ENCODE results near the gene SDK1. TPM values are rescaled to one million over a fixed set of nuclear protein-coding genes. Genes with fewer than 3 reads are reported as not detected.

Gene SDK1
- total RNA-seq, 1 donor from 2014 or later, result 10.9 TPM

DNA sequence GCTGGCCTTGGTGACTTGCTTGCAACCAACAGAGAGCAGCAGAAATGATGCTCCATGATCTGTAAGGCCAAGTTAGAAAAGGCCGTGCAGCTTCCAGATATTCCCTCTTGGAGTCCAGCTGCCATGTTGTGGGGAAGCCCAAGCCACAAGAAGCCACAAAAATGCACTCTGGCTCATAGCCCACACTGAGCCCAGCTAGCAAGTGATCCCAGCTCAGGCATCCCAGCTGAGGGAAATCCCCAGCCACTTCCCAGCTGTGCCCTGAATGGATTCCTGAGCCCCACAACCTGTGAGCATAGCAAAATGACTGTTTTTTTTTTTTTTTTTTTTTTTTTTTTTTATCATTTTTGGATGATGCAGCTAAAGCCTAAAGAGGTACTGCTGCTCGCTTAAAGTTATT, 11.1 kb upstream of the SDK1 start:
- H3K9me3 Mint-ChIP-seq (ENCODE audit: low read depth), result peaks cover 8% of the 10 kb centered on the region
- no peak overlapping the region for H3K4me3 Mint-ChIP-seq (ENCODE audit: unreplicated experiment)
- H3K27ac Mint-ChIP-seq (ENCODE audit: unreplicated experiment), result no peak overlapping the region
- DNase-seq (ENCODE audit: low spot score), result no peak
- no peak for TF ChIP-seq CTCF (IDR thresholded peaks at IDR 0.05)
- H3K27me3 Mint-ChIP-seq (ENCODE audit: low read depth), result peaks cover 5% of the 10 kb centered on the region
- peaks cover 2% of the 10 kb centered on the region for H3K36me3 Mint-ChIP-seq (ENCODE audit: low read depth)
- H3K4me1 Mint-ChIP-seq (ENCODE audit: low read depth), result no peaks in the 10 kb centered on the region

DNA sequence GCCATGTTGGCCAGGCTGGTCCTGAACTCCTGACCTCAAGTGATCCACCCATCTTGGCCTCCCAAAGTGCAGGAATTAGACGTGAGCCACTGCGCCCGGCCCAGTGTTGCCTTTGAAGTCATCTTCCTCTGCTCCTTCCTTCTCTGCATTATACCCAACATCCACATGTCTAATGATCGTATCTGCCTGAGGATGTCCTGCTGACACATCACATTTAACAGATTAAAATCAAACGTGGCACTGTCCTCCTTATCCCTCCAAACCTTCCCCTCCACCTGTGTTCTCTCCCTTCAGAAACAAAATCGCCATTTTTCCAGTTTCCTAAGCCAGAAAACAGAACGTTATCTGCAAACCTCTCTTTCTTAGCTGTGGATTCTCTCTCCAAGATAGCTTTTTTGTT, 8.4 kb upstream of the SDK1 start:
- TF ChIP-seq CTCF (IDR thresholded peaks at IDR 0.05), result no peak
- Mint-ChIP-seq H3K27me3 (ENCODE audit: low read depth) (peaks cover 3% of the 10 kb centered on the region), H3K4me3 (ENCODE audit: unreplicated experiment) (no peak overlapping the region), H3K36me3 (ENCODE audit: low read depth) (peaks cover 2% of the 10 kb centered on the region), H3K4me1 (ENCODE audit: low read depth) (no peaks in the 10 kb centered on the region), H3K27ac (ENCODE audit: unreplicated experiment) (no peak overlapping the region), H3K9me3 (ENCODE audit: low read depth) (peaks cover 6% of the 10 kb centered on the region)
- no peak for DNase-seq (ENCODE audit: low spot score)

GRCh38 chr7:3294432-3295100, 6.5 kb upstream of the SDK1 start:
- peaks cover 6% of the 10 kb centered on the region for H3K9me3 Mint-ChIP-seq (ENCODE audit: low read depth)
- H3K4me1 Mint-ChIP-seq (ENCODE audit: low read depth), result no peaks in the 10 kb centered on the region
- peaks cover 6% of the 10 kb centered on the region for H3K27me3 Mint-ChIP-seq (ENCODE audit: low read depth)
- no peak for TF ChIP-seq CTCF (IDR thresholded peaks at IDR 0.05)
- no peak overlapping the region for H3K27ac Mint-ChIP-seq (ENCODE audit: unreplicated experiment)
- peaks cover 2% of the 10 kb centered on the region for H3K36me3 Mint-ChIP-seq (ENCODE audit: low read depth)
- no peak for DNase-seq (ENCODE audit: low spot score)
- H3K4me3 Mint-ChIP-seq (ENCODE audit: unreplicated experiment), result no peak overlapping the region

- no peak for DNase-seq (ENCODE audit: low spot score)
- Mint-ChIP-seq H3K36me3 (ENCODE audit: low read depth) (no peaks in the 10 kb centered on the region), H3K27ac (ENCODE audit: unreplicated experiment) (no peak overlapping the region), H3K9me3 (ENCODE audit: low read depth) (no peaks in the 10 kb centered on the region), H3K4me3 (ENCODE audit: unreplicated experiment) (no peak overlapping the region), H3K4me1 (ENCODE audit: low read depth) (peaks cover 5% of the 10 kb centered on the region), H3K27me3 (ENCODE audit: low read depth) (peaks cover 2% of the 10 kb centered on the region)
- TF ChIP-seq CTCF (IDR thresholded peaks at IDR 0.05), result no peak
Measured at GRCh38 chr7:3297105-3297819, 3.8 kb upstream of the SDK1 start.

GRCh38 chr7:3300221-3300650, 816 bp upstream of the SDK1 start:
- peaks cover 13% of the 10 kb centered on the region for H3K4me1 Mint-ChIP-seq (ENCODE audit: low read depth)
- no peaks in the 10 kb centered on the region for H3K9me3 Mint-ChIP-seq (ENCODE audit: low read depth)
- H3K27ac Mint-ChIP-seq (ENCODE audit: unreplicated experiment), result no peak overlapping the region
- DNase-seq (ENCODE audit: low spot score), result no peak
- H3K36me3 Mint-ChIP-seq (ENCODE audit: low read depth), result no peaks in the 10 kb centered on the region
- TF ChIP-seq CTCF (IDR thresholded peaks at IDR 0.05), result no peak
- H3K4me3 Mint-ChIP-seq (ENCODE audit: unreplicated experiment), result peak overlapping the region; percentile 57
- H3K27me3 Mint-ChIP-seq (ENCODE audit: low read depth), result peaks cover 2% of the 10 kb centered on the region

Measured in chondrocyte (in vitro differentiated cells).